K562 (cell line): ENCODE measurements around the gene SS18. TPM values are rescaled to one million over a fixed set of nuclear protein-coding genes. Genes with fewer than 3 reads are reported as not detected.

Experiments used
- FOSL1 ChIP-seq: fragments of 200-800 bp; sonication (Bioruptor generic); conservative IDR thresholded peaks from 2 replicates; pipeline ENCODE4 v1.6.1; 2016; ENCODE audit warnings: missing genetic modification characterization, missing compliant biosample characterization
- PHF21A ChIP-seq: fragments of 450-650 bp; IDR thresholded peaks from 2 replicates; pipeline ENCODE4 v1.6.1; 2017; ENCODE audit warnings: low read depth, borderline replicate concordance
- SAP30 ChIP-seq: fragments of 200-600 bp; sonication (generic); IDR thresholded peaks from 2 replicates; pipeline ENCODE4 v1.6.1; 2012; ENCODE audit warnings: borderline replicate concordance, low read depth, mild to moderate bottlenecking, moderate library complexity, low read length, control low read depth, inconsistent platforms; ENCODE audit not compliant: insufficient read depth, poor library complexity, severe bottlenecking
- ZNF133 ChIP-seq: fragments of 250-450 bp; sonication (Bioruptor Pico); IDR thresholded peaks from 2 replicates; pipeline ENCODE4 v1.4.0; 2020; ENCODE audit warnings: mild to moderate bottlenecking
- ZNF24 ChIP-seq: fragments of 450-650 bp; IDR thresholded peaks from 2 replicates; pipeline ENCODE4 v1.6.1; 2016
- ZNF277 ChIP-seq: fragments of 250-450 bp; sonication (Bioruptor Pico); IDR thresholded peaks from 2 replicates; pipeline ENCODE4 v1.8.0; 2022; ENCODE audit warnings: inconsistent platforms, mild to moderate bottlenecking, moderate library complexity, borderline replicate concordance
- ZNF431 ChIP-seq: sonication (generic); formaldehyde crosslinking; IDR thresholded peaks from 2 replicates; pipeline ENCODE4 v1.8.0; 2022; ENCODE audit warnings: mild to moderate bottlenecking, missing genetic modification reagents
- polyA plus RNA-seq, 8 experiments: library from polyadenylated mRNA; depleted of rRNA in 4 of 8; stranded (reverse) in 5 of 8; unstranded in 3 of 8; fragments of >200 nt; fragmentation: Nextera tagmentation in 2 of 8; fragmentation: Illumina TruSeq in 1 of 8; extraction: Ambion mirVana in 2 of 8; extraction: Trizol in 1 of 8; gene quantifications; 2 replicates each; pipeline versions ENCODE4 v1.2.1 to v1.2.3, GENCODE V29; 2011 to 2014; ENCODE audit warnings: inconsistent platforms in 1 of 8, missing spikeins in 1 of 8
- total RNA-seq, 7 experiments: library from RNA; depleted of rRNA in 6 of 7; stranded (reverse); fragments of >200 nt in 6 of 7; fragmentation: Illumina TruSeq in 2 of 7; extraction: Trizol in 2 of 7; gene quantifications; 2 replicates each; pipeline versions ENCODE4 v1.2.1 to v1.2.3, GENCODE V29; 2011 to 2021; ENCODE audit warnings: low replicate concordance in 1 of 7
- TF ChIP-seq, protein P1 (sequence below): fragments of 450-650 bp; IDR thresholded peaks from 2 replicates; pipeline ENCODE4 v1.6.1; 2016; ENCODE audit warnings: mild to moderate bottlenecking, moderate library complexity
- TF ChIP-seq, protein P2 (sequence below): fragments of 450-650 bp; IDR thresholded peaks from 2 replicates; pipeline ENCODE4 v1.7.1; 2018; ENCODE audit warnings: mild to moderate bottlenecking, low read depth; ENCODE audit not compliant: partially characterized antibody

Gene SS18
- total and polyA plus RNA-seq, 9 of the 15 experiments (the other 6 are each of a cell fraction or from before 2014, with no cell fraction given), result 30.9 to 190 (median 102) TPM

- TF ChIP-seq, protein P1, sequence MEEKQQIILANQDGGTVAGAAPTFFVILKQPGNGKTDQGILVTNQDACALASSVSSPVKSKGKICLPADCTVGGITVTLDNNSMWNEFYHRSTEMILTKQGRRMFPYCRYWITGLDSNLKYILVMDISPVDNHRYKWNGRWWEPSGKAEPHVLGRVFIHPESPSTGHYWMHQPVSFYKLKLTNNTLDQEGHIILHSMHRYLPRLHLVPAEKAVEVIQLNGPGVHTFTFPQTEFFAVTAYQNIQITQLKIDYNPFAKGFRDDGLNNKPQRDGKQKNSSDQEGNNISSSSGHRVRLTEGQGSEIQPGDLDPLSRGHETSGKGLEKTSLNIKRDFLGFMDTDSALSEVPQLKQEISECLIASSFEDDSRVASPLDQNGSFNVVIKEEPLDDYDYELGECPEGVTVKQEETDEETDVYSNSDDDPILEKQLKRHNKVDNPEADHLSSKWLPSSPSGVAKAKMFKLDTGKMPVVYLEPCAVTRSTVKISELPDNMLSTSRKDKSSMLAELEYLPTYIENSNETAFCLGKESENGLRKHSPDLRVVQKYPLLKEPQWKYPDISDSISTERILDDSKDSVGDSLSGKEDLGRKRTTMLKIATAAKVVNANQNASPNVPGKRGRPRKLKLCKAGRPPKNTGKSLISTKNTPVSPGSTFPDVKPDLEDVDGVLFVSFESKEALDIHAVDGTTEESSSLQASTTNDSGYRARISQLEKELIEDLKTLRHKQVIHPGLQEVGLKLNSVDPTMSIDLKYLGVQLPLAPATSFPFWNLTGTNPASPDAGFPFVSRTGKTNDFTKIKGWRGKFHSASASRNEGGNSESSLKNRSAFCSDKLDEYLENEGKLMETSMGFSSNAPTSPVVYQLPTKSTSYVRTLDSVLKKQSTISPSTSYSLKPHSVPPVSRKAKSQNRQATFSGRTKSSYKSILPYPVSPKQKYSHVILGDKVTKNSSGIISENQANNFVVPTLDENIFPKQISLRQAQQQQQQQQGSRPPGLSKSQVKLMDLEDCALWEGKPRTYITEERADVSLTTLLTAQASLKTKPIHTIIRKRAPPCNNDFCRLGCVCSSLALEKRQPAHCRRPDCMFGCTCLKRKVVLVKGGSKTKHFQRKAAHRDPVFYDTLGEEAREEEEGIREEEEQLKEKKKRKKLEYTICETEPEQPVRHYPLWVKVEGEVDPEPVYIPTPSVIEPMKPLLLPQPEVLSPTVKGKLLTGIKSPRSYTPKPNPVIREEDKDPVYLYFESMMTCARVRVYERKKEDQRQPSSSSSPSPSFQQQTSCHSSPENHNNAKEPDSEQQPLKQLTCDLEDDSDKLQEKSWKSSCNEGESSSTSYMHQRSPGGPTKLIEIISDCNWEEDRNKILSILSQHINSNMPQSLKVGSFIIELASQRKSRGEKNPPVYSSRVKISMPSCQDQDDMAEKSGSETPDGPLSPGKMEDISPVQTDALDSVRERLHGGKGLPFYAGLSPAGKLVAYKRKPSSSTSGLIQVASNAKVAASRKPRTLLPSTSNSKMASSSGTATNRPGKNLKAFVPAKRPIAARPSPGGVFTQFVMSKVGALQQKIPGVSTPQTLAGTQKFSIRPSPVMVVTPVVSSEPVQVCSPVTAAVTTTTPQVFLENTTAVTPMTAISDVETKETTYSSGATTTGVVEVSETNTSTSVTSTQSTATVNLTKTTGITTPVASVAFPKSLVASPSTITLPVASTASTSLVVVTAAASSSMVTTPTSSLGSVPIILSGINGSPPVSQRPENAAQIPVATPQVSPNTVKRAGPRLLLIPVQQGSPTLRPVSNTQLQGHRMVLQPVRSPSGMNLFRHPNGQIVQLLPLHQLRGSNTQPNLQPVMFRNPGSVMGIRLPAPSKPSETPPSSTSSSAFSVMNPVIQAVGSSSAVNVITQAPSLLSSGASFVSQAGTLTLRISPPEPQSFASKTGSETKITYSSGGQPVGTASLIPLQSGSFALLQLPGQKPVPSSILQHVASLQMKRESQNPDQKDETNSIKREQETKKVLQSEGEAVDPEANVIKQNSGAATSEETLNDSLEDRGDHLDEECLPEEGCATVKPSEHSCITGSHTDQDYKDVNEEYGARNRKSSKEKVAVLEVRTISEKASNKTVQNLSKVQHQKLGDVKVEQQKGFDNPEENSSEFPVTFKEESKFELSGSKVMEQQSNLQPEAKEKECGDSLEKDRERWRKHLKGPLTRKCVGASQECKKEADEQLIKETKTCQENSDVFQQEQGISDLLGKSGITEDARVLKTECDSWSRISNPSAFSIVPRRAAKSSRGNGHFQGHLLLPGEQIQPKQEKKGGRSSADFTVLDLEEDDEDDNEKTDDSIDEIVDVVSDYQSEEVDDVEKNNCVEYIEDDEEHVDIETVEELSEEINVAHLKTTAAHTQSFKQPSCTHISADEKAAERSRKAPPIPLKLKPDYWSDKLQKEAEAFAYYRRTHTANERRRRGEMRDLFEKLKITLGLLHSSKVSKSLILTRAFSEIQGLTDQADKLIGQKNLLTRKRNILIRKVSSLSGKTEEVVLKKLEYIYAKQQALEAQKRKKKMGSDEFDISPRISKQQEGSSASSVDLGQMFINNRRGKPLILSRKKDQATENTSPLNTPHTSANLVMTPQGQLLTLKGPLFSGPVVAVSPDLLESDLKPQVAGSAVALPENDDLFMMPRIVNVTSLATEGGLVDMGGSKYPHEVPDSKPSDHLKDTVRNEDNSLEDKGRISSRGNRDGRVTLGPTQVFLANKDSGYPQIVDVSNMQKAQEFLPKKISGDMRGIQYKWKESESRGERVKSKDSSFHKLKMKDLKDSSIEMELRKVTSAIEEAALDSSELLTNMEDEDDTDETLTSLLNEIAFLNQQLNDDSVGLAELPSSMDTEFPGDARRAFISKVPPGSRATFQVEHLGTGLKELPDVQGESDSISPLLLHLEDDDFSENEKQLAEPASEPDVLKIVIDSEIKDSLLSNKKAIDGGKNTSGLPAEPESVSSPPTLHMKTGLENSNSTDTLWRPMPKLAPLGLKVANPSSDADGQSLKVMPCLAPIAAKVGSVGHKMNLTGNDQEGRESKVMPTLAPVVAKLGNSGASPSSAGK, result peak; percentile 80
- TF ChIP-seq ZNF431 (no peak), ZNF277 (no peak), SAP30 (peak; percentile 53), ZNF133 (no peak), ZNF24 (peak; percentile 39), PHF21A (peak; percentile 65; the same call in 1 of the 2 replicates), FOSL1 (tag) (no peak)
- TF ChIP-seq, protein P2, sequence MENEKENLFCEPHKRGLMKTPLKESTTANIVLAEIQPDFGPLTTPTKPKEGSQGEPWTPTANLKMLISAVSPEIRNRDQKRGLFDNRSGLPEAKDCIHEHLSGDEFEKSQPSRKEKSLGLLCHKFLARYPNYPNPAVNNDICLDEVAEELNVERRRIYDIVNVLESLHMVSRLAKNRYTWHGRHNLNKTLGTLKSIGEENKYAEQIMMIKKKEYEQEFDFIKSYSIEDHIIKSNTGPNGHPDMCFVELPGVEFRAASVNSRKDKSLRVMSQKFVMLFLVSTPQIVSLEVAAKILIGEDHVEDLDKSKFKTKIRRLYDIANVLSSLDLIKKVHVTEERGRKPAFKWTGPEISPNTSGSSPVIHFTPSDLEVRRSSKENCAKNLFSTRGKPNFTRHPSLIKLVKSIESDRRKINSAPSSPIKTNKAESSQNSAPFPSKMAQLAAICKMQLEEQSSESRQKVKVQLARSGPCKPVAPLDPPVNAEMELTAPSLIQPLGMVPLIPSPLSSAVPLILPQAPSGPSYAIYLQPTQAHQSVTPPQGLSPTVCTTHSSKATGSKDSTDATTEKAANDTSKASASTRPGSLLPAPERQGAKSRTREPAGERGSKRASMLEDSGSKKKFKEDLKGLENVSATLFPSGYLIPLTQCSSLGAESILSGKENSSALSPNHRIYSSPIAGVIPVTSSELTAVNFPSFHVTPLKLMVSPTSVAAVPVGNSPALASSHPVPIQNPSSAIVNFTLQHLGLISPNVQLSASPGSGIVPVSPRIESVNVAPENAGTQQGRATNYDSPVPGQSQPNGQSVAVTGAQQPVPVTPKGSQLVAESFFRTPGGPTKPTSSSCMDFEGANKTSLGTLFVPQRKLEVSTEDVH, result no peak
Observed at GRCh38 chr18:26091047-26091630, 726 bp upstream of the SS18 start (continued).
